ENCODE measurements around the gene MB.

Gene MB

DNA sequence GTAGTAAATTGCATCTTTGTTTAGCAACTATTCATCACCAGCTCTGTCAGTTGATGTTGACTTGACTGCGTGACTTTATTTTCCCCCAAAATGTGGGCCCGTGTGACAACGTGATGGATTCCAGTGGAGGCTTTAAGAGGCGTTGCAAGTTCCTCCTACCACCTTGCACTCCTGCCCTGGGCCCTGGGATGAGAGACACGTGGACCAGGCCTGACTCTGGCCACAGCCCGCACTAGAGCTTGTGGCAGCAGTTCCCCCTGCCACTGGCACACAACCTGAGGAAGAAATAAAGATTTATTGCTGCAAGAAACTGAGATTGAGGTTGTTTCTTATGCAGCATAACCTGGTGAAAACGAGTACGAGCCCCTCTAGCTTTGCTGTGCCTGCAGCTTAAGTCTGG, 44.6 kb downstream of the MB start:
- no peak for DNase-seq (ENCODE audit: low spot score)

DNA sequence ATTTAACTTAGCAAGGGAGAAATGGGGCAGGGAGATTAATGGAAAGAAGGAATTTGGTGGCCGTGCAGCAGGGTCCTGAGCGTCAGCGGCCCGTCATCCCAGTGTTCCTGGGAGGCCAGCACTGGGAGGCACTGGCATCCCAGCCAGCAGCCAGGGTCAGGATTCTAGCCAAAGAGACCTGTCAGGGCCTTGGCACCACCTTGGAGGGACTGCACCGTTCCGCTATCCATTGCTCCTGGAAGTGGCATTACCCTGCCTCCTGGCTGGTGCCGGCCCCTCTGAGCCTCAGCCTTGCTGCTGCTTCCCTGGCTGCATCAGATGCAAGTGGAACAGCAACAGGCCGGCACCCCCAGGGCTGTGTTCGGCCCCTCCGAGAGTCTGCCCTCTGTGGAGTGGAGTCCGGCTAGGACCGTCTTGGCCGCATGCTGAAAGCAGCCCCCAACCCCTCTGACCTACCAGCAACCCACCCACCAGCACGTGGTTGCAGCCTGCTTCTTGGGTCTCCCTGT, 46.4 kb downstream of the MB start:
- no peak for DNase-seq (ENCODE audit: low spot score)

GRCh38 chr22:35569916-35570315, 47.2 kb downstream of the MB start:
- no peak for DNase-seq (ENCODE audit: low spot score)

DNA sequence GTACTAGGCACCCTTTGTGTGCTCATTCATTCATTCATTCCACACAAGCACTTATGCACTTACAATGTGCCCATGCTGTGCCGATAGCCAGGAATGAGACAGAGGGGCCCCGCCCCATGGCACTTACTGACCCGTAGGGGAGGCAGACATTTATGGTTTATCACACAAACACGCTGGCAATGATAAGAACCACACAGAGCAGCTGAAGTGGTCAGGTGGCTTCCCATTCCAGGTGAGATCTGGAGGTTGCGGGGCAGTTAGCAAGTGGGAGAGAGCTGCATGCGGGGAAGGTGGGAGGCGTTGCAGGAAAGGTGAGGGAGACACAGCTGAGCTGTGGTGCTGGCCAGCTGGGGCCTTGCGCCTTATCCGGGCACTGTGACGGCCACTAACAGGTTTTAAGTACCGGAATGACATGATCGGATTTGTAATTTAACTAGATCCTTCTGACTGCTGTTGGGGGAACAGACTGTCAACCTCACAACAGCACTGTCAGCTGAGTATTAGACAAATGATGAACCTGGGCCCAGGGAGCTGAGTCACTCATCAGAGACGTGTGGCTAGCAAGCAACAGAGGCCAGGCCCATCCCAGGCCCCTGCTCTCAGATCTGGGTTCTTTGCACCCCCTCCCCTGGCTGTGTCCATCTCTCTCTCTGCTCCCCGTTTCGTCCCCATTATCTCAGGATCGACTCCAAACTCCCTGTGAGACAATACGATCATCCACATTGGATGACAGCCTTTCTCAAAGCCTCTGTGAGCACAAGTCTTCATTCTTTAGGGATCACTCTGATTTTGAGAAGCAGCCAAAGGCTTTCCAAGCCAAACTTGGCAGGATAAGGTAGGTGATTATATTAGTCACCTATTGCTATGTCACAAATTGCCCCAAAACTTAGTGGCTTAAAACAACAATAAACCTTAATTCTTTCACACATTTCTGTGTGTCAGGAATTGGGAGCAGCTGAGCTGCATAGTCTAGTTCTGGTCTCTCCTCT, 48.1 kb downstream of the MB start:
- no peak for DNase-seq (ENCODE audit: low spot score)

DNA sequence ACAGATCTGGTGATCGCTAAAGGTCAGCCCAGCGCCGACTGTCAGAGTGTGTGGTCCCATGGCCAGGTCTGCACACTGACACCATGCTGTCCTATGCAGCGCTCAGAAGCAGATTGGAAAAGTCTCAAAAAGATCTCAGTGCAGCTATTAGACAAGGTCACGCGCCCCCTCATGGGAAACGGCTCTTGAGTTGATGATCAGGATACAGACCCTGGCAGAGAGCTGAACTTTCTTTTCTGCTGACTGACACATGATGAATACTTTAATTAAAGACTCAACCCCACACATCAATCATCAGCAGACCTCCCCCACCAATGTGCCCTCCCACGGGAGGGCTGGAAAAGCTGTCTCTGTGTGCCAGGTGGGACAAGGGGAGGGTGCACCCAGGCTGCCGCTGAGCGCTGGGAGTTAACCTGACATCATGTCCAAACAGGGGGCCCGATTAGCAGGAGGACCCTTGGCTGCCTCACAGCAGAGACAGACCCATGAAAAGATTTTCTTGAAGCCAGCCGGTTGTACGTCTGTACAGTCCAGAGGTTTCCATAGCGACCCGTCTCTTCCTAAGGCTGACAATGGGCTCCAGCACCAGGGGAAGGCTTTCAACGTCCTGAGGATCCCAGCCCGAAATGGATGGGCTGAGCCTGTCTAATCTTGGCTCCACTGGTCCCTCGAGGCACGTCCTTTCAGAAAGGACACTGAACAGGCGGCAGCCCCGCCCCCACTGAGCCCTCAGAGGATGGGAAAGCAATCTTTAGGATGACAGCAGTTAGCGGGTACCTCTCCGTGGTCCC, 49.6 kb downstream of the MB start:
- DNase-seq (ENCODE audit: low spot score), result no peak

DNA sequence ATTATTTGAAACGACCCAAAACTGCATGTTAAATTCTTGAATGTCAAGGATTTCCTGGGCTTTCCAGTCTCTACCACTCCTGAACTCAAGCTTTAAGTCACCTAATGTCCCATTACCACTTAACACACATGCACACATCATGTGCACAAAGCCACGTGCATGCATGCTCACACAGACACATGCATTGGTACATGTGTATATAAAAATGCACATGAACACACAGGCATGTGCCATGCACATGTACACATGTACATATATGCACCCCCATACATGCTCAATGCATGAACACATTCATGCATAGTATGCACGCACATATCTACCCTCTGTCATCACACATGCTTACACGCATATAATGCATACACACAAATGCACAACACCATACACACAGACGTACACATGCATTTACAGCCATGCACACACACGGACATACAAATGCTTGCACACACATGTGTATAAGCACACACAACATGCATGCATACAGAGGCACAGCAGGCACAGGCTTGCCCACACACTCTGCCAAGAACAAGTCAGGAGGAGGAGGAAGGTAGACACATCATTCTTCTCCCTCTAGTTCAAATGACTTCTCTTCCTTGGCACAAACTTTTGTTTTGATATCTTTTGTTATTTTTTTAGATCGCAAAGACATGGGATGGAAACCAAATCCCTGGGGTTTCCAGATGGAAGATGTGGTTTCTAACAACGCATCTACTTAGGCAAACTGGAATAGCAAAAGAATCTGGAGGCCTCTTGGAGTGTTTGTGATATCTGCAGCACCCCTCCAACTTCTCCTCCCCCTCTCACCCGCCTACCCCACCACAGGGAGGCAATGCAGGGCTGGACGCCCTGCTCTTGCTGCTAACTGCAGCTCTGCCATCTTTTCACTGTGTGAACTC, 51.9 kb downstream of the MB start:
- DNase-seq (ENCODE audit: low spot score), result no peak

GRCh38 chr22:35563211-35563610, 53.9 kb downstream of the MB start:
- DNase-seq (ENCODE audit: low spot score), result no peak

GRCh38 chr22:35561796-35562526, 55.2 kb downstream of the MB start:
- DNase-seq (ENCODE audit: low spot score), result peak; percentile 96

DNA sequence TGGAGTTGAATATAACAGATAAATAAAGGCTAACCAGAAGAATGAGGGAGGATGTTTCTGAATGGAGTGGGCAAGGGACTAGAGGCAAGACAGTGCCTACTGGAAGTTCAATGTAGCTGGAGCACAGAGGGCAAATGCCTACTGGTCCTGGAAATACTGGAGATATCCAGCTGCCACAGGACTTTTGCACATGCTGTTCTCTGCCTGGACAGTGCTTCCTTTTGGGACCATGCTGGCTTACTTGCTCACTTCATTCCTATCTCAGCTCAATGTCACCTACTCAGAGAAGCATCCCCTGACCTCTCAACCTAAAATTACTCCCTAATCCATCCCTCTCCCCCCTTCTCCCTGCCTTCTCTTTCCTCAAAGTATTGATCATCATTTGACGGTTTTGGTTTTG, 56.3 kb downstream of the MB start:
- DNase-seq (ENCODE audit: low spot score), result no peak

GRCh38 chr22:35560366-35560765, 56.8 kb downstream of the MB start:
- DNase-seq (ENCODE audit: low spot score), result no peak

- DNase-seq (ENCODE audit: low spot score), result no peak
Measured at GRCh38 chr22:35559354-35560005, 57.6 kb downstream of the MB start.

GRCh38 chr22:35558719-35559118, 58.4 kb downstream of the MB start:
- no peak for DNase-seq (ENCODE audit: low spot score)

DNA sequence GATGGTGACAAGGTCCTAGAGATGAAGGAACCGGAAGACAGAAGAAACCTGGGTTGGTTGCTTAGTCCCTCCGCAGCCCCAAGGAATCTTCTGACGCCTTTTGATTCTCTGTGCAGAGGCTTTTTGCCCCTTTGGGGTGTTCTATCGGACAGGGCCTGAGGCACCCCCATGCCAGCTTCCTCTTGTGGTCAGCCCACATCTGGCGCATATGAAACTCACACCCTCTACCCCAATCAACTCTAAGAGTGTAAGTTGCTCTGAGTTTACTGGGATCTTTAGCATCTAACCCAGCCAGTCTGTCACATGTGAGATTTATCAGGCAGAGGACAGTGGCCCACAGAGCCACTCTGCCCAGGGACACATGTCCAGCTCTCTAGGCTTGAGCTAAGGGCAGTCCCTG, 59.1 kb downstream of the MB start:
- DNase-seq (ENCODE audit: low spot score), result no peak

All from COLO829 (cell line).